Heart left ventricle (tissue), 16 donors: Measurements from ENCODE around the gene MYBPHL. TPM values are rescaled to one million over a fixed set of nuclear protein-coding genes. Genes with fewer than 3 reads are reported as not detected.
A peak's percentile ranks its signal among the peaks of the same experiment; 100 is the strongest.

Experiments used
- ATAC-seq, 4 donors: fragments of 200-7000 bp; cut with Tn5 transposase; one replicate each; pipeline ENCODE4 v1.9.1; 2020 to 2022; ENCODE audit warnings: moderate library complexity in 4 of 4, mild to moderate bottlenecking in 3 of 4, moderate number of reproducible peaks in 1 of 4
- DNase-seq, 5 donors: peaks; one replicate each; pipeline ENCODE4 v3.0.0-alpha.2; 2020
- H3K27ac ChIP-seq, 12 donors: fragments of 200-600 bp; sonication (generic) in 4 of 12; one replicate each; pipeline versions ENCODE4 v1.5.0 to v1.8.0; 2016 to 2022; ENCODE audit warnings: mild to moderate bottlenecking in 2 of 12
- H3K27me3 ChIP-seq, 9 donors: fragments of 200-600 bp; sonication (generic) in 2 of 9; one replicate each; pipeline versions ENCODE4 v1.5.1 to v1.8.0; 2016 to 2022; ENCODE audit warnings: mild to moderate bottlenecking in 3 of 9
- H3K36me3 ChIP-seq, 9 donors: fragments of 200-600 bp; sonication (generic) in 2 of 9; one replicate each; pipeline versions ENCODE4 v1.5.0 to v1.8.0; 2018 to 2022; ENCODE audit warnings: mild to moderate bottlenecking in 2 of 9
- H3K4me1 ChIP-seq, 12 donors: fragments of 200-600 bp; sonication (generic) in 4 of 12; one replicate each; pipeline versions ENCODE4 v1.5.0 to v1.8.0; 2016 to 2022; ENCODE audit warnings: mild to moderate bottlenecking in 3 of 12
- H3K4me3 ChIP-seq, 12 donors: fragments of 200-600 bp; sonication (generic) in 4 of 12; one replicate each; pipeline versions ENCODE4 v1.5.0 to v1.8.0; 2017 to 2022; ENCODE audit warnings: mild to moderate bottlenecking in 9 of 12, moderate library complexity in 4 of 12
- H3K9me3 ChIP-seq, 12 donors: fragments of 200-600 bp; sonication (generic) in 4 of 12; one replicate each; pipeline versions ENCODE4 v1.5.0 to v1.8.0; 2016 to 2022; ENCODE audit warnings: mild to moderate bottlenecking in 1 of 12
- POLR2A ChIP-seq, 2 donors: fragments of 450-650 bp; IDR thresholded peaks; one replicate each; pipeline ENCODE4 v1.6.1; 2017; ENCODE audit warnings: antibody characterized with exemption in 2 of 2, mild to moderate bottlenecking in 2 of 2, moderate library complexity in 2 of 2
- WGBS, 4 donors: extraction: QIAGEN DNeasy Blood & Tissue Kit in 2 of 4; methylation state at CpG; one replicate each; pipeline versions ENCODE4 v1.1.5 to v1.1.7; 2013 to 2018; 5-methylcytosine and 5-hydroxymethylcytosine counted together
- intact Hi-C, 10 donors: fragments of 100-400 bp; cut with DNase I; formaldehyde crosslinking; loops; one replicate each; pipeline versions ENCODE4 v1.11.1 to v1.14.2; 2022
- polyA plus RNA-seq, 2 donors: library from polyadenylated mRNA; stranded (reverse); fragments of 200-250 nt; gene quantifications; one replicate each; pipeline ENCODE4 v1.2.3, GENCODE V29; 2013
- total RNA-seq, 9 donors: library from RNA; depleted of rRNA in 2 of 9; stranded (reverse); fragments of >200 nt in 2 of 9; fragmentation: NEBNext Ultra II Directional in 3 of 9; extraction: Animal tissue kit (Norgen Biotek cat#: 25700) in 3 of 9; gene quantifications; one replicate each; pipeline versions ENCODE4 v1.1.0 to v1.2.4, GENCODE V29; 2016 to 2023
- TF ChIP-seq, protein P1 (sequence below), 12 donors: fragments of 200-600 bp; sonication (generic) in 4 of 12; IDR thresholded peaks; one replicate each; pipeline versions ENCODE4 v1.5.0 to v1.8.0; 2018 to 2022; ENCODE audit warnings: antibody characterized with exemption in 12 of 12, mild to moderate bottlenecking in 5 of 12
- donor health status: ischemic (EF 13 %, LVEDD 7.1; RV severe dilation, severe dysfunction).
- donor health status: healthy with polysubstance abuse.
- donor health status: DM: no; HTN: yes; CAD: no.
- donor health status: DM: no; HTN: no; CAD: no.
- donor health status: ischemic (EF 25% LVEDD 6.9; RV normal size, moderate dysfunction).
- donor health status: ischemic (EF 25% LVEDD 5.7; RV mildly dilated, moderate dysfunction).
- donor health status: healthy.
- donor health status: DM: yes; HTN: yes; CAD: no.
- donor health status: ischemic (EF 35%, LVEDD 5.7; RV mildly dilated, moderate dysfunction).
- donor health status: nonischemic (EF 11% LVEDD 7.7; RV severe dilation, severe dysfunction).
- donor health status: DM: yes; HTN: yes; CAD: no.
- donor health status: PGD.
- donor health status: ischemic (EF 29% LVEDD 5.4; RV normal size, mild dysfunction).
- donor health status: nonischemic (EF 23%, LVEDD 6.1; RV moderate dilation, normal function).

Gene MYBPHL
- total and polyA plus RNA-seq, 11 donors = 0.24 to 2.5 (median 0.53) TPM; not detected in 3

DNA sequence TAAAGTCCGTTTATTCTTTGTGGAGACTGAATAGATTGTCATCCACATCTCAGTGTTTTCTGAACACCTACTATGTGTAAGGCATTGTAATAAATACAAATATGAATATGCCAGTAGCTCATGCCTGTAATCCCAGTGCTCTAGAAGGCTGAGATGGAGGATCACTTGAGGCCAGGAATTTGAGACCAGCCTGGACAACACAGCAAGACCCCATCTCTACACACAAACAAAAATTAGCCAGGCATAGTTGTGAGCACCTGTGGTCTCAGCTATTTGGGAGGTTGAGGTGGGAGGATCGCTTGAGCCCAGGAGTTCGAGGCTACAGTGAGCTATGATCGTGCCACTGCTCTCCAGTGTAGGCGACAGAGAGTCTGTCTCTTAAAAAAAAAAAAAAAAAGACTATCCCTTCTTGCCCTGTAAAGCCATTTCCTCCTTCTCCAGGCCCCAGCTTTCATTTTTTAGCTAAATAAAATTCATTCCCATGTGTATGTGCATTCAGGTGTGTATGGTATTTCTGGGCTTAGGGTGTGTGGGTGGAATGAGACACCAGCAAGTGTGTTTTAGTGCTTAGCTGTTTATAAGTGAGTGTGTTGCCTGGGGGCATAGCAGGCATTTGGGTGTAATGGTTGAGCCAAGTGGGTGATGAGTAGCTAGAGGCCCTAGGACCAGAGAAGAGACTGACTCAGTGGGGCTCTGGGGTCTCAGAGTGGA lies 49.7 kb downstream of the MYBPHL start:
- DNase-seq = no peak
- intact Hi-C loops = loop anchor here in 1 of 10 donors (10.0 kb wide), 1 partner anchor 142 kb away; the partner anchor contains the start of gene ELAPOR1
- no peaks in the 10 kb centered on the region for H3K36me3 ChIP-seq
- ATAC-seq = no peak
- no peaks in the 10 kb centered on the region for H3K27me3 ChIP-seq
- TF ChIP-seq, protein P1, sequence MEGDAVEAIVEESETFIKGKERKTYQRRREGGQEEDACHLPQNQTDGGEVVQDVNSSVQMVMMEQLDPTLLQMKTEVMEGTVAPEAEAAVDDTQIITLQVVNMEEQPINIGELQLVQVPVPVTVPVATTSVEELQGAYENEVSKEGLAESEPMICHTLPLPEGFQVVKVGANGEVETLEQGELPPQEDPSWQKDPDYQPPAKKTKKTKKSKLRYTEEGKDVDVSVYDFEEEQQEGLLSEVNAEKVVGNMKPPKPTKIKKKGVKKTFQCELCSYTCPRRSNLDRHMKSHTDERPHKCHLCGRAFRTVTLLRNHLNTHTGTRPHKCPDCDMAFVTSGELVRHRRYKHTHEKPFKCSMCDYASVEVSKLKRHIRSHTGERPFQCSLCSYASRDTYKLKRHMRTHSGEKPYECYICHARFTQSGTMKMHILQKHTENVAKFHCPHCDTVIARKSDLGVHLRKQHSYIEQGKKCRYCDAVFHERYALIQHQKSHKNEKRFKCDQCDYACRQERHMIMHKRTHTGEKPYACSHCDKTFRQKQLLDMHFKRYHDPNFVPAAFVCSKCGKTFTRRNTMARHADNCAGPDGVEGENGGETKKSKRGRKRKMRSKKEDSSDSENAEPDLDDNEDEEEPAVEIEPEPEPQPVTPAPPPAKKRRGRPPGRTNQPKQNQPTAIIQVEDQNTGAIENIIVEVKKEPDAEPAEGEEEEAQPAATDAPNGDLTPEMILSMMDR (IDR thresholded peaks at IDR 0.05) = no peak
- TF ChIP-seq POLR2A (IDR thresholded peaks at IDR 0.05) = no peak
- peaks cover 0 to 25% (median 16%) of the 10 kb centered on the region in 12 donors for H3K4me1 ChIP-seq
- 93 to 96% (median 94%) methylated on average over 5 of the region's 5 CpGs for WGBS, 4 donors
- H3K9me3 ChIP-seq = no peaks in the 10 kb centered on the region
- H3K4me3 ChIP-seq = no peak overlapping the region
- H3K27ac ChIP-seq = no peak overlapping the region

DNA sequence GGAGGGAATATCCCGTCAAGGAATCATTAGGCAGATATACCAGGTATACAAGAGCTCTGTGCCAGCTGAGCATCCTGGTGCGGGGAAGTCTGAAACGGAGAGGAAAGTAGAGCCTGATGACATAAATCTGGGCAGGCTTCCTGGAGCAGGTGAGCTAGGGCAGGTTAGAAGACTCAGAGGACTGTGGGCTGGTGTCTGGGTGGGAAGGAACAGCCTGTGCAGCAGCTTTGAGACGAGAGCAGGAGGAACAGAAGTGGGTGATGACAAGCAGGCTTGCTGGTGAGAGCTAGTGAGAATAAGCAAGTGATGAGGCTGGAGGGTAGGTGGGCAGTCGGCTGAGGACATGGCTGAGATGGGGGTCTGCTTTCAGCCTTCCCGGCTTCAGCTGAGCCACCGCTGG lies 50.7 kb downstream of the MYBPHL start:
- peaks cover 0 to 25% (median 16%) of the 10 kb centered on the region in 12 donors for H3K4me1 ChIP-seq
- no peak overlapping the region for H3K4me3 ChIP-seq
- DNase-seq = no peak
- ATAC-seq = no peak
- no peaks in the 10 kb centered on the region for H3K9me3 ChIP-seq
- TF ChIP-seq POLR2A (IDR thresholded peaks at IDR 0.05) = no peak
- TF ChIP-seq, protein P1 (IDR thresholded peaks at IDR 0.05) = no peak
- H3K27me3 ChIP-seq = no peaks in the 10 kb centered on the region
- H3K36me3 ChIP-seq = no peaks in the 10 kb centered on the region
- no peak overlapping the region for H3K27ac ChIP-seq
- intact Hi-C loops = loop anchor here in 1 of 10 donors (10.0 kb wide), 1 partner anchor 141 kb away; the partner anchor contains the start of gene ELAPOR1
- 74 to 89% (median 84%) methylated on average over 7 of the region's 7 CpGs for WGBS, 4 donors

DNA sequence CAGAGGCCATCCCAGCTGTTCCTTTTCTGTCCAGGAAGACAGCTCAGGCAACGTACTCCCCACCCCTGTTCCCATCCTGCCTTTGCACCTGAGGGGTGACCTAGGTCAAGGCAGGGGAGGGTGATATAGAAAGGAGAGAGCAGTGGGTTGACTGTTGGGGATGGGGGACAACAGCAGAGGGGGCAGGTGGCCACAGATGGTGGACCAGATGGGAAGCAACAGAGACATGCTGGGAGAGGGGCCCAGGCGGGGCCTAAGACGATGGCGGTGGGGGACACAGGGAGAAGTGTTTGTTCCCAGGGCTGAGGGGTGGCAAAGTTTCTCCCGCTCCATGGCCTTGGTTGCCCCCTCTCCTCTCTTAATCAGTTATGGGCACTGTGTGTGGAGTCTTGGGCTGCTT lies 51.1 kb downstream of the MYBPHL start:
- WGBS, 4 donors = 90 to 94% (median 92%) methylated on average over 5 of the region's 5 CpGs
- ATAC-seq (no peak), DNase-seq (no peak)
- H3K36me3 ChIP-seq = no peaks in the 10 kb centered on the region
- H3K4me1 ChIP-seq = peaks cover 0 to 25% (median 16%) of the 10 kb centered on the region in 12 donors
- H3K27me3 ChIP-seq = peaks cover 0 to 3% (median 0%) of the 10 kb centered on the region in 9 donors
- no peak overlapping the region for H3K4me3 ChIP-seq
- H3K9me3 ChIP-seq = no peaks in the 10 kb centered on the region
- intact Hi-C loops = loop anchor here in 1 of 10 donors (10.0 kb wide), 1 partner anchor 141 kb away; the partner anchor contains the start of gene ELAPOR1
- no peak for TF ChIP-seq POLR2A (IDR thresholded peaks at IDR 0.05)
- TF ChIP-seq, protein P1 (IDR thresholded peaks at IDR 0.05) = no peak
- H3K27ac ChIP-seq = no peak overlapping the region

DNA sequence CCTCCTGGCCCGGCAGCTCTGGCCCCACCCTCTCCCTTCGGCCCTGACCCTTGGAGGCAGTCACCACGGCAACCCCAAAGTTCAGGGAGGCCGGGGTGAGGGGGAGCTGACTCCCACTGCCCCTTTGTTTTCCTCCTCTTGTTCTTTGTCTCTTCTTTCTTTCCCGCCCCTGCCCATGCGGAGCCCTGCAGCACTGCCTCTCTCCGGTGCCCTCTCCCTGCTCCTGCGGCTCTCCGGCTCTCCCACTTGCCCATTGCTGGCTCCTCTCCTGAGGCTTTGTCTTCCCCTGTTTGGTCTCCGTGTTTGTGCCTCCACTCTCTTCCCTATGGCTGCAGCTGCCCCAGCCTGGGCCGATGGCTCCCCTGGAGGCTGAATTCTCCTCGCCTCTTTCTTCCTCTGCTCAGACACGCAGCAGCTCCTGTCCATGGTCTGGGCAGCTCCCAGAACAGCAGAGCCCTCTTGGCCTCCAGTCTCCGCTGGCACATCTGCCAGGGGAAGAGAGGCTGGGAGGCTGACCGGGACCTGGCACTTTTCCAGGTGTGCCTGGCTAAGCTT lies 51.6 kb downstream of the MYBPHL start:
- 69 to 72% (median 71%) methylated on average over 15 of the region's 15 CpGs for WGBS, 4 donors

More for the DNA sequence above, 51.6 kb downstream of the MYBPHL start:
- Histone ChIP-seq H3K4me3 (no peak overlapping the region), H3K9me3 (no peaks in the 10 kb centered on the region), H3K27ac (peak overlapping the region in 5 of 12 donors; percentile 61 to 87 (median 83)), H3K36me3 (no peaks in the 10 kb centered on the region), H3K27me3 (peaks cover 0 to 8% (median 0%) of the 10 kb centered on the region in 9 donors), H3K4me1 (peaks cover 0 to 28% (median 17%) of the 10 kb centered on the region in 12 donors)
- intact Hi-C loops = loop anchor here in 1 of 10 donors (10.0 kb wide), 1 partner anchor 140 kb away; the partner anchor contains the start of gene ELAPOR1
- DNase-seq = peak in 1 of 5 donors; percentile 29
- TF ChIP-seq, protein P1 (IDR thresholded peaks at IDR 0.05) = no peak
- no peak for TF ChIP-seq POLR2A (IDR thresholded peaks at IDR 0.05)
- no peak for ATAC-seq
